Posterior cingulate gyrus (tissue), 11 donors: ENCODE data around the gene SPATA31E1.

ENCODE experiments used
- DNase-seq, 10 donors: peaks; one replicate each; pipeline versions ENCODE4 v3.0.0 to v3.0.0-alpha.2; 2020 to 2021; ENCODE audit warnings: mixed read lengths in 3 of 10
- intact Hi-C: fragments of 100-400 bp; cut with DNase I; formaldehyde crosslinking; loops from one replicate; pipeline ENCODE4 v1.15.1; 2023

Gene SPATA31E1

DNA sequence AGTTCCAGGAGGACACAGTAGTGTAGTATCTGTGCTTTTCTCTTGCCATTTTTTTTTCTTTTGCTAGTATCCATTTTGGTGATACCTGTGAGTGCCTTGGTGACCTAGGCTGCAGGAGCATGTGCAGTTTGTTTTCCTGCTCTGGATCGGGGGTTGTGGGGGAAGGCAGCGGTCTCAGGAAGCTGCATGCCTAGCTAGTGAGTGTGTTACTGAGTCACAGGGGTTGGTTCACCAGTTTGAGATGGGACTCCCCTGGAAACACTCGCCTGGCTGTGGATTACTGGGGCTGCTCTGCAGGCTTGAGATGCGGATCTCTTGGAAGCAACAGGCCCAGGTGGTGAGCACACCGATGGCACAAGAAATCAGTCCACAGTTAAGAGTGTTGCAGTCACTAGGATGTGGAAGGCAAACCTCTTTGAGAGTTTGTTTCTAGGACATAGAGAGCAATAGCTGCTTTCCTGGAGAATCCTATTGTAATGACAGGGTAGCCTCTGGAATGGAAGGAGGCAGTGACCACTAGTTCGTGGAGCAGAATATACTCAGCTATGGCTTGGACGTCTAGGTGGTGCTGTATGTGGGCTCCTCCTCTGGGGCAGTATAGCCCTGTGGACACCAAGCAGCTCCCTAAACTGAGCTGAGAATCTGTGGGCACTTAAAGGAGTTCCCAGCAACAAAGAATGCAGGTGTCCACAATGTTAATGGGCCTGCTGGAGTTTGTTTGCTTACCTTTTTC, 20.0 kb upstream of the SPATA31E1 start:
- intact Hi-C loops, result no loop called here
- no peak for DNase-seq

DNA sequence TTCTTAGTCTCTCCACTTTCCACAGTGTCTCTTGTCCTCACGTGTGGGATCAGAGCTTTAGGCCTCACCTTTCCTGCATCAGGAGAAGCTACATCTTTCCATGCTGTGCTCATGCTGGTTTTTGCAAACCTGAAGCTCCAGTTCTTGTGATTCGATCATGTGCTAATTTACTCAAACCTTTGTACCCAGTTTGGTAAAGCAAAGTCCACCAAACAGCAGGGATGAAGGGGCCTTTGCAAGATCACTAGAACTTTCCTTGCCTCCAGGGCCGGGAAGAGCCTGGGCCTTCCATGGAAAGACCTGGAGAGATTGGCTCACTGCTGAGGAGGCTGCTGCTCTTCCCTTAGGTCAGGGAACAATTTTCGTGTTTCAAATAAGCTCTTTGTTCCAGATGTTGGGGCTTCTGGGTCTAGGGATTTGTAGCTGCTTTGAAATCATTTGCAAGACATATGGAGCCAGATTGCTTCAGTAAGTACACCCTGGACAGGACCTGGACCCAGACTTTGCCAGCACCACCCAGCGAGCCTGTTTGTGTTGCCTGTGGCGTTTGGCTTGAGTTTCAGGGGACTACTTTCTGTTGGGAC, 18.7 kb upstream of the SPATA31E1 start:
- intact Hi-C loops, result no loop called here
- peak in 1 of 10 donors; percentile 18 for DNase-seq

DNA sequence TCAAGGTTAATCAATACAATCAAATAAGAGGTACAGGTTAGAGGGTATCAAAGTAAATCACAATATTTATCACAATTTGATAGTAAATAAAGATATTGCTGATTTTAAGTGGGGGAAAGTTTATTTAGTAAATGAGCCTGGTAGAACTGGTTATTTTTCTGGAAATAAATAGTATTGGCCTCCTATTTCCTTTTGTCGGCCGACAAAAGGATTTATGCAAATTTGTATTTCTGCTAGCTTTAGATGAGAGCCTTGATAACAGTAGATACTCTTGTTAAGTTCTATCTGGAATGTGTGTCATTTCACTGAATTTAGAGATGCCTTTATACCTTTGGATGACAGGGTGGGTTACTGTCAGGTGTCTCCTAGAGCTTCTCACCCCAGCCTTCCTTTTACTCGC, 17.8 kb upstream of the SPATA31E1 start:
- intact Hi-C loops, result no loop called here

DNA sequence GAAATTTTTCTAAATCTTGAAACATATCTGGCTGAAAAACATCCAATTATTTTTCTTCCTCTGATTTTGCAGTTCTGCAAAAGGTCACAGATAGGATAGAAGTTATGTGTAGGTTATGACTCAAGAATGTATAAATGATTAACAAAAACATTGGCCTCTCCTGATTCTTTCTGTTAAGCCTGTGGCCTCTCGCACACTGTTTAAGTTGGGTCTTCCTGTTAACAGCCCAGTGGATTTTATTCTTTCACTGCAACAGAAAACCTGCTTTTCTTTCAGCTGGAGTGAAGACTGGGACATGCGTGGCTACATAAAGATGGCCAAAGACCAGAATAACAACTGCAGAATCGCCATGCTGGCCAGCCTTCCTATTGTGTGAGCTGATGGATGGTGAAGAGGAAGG, 17.1 kb upstream of the SPATA31E1 start:
- DNase-seq, result peak in 1 of 10 donors; percentile 28
- intact Hi-C loops, result no loop called here

More for the DNA sequence above, 17.8 kb upstream of the SPATA31E1 start:
- DNase-seq, result no peak

DNA sequence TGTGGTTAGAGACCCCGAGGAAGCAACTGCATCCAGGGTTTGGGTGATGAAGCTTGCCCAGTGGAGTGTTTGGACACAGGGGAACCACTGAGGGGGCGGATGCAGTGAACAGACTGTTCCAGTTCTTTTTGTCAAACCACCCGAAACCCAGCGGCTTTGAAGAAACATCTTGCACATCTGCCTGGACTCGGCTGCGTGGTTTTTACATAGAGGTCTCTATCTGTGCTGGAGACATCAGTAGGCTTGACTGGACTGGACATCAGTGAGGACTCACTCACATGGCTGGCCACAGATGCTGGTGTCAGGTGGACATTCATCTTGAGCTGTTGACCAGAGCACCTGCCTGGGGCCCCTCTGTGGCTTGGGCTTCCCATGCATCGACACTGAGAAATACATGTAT, 15.3 kb upstream of the SPATA31E1 start:
- intact Hi-C loops, result no loop called here
- no peak for DNase-seq

DNA sequence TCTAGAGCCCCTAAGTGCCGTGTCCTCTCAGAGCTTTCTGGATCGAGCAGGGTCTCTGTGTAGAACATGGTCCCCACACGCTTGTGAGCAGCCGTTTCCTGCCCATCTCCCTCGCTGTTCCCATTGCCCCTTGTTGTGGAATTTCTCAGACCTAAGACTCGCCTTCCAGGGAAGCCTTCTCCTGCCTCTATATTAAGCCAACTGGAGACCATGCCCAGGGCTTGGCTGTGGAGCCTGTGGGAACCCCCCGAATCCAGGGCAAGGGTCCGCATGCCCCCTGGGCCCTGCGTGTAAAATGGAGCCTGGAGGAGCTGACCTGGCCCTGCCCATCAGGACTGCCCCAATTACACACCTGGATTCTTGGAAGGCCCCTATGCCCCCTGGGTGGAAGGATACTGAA, 14.5 kb upstream of the SPATA31E1 start:
- intact Hi-C loops, result no loop called here
- no peak for DNase-seq

DNA sequence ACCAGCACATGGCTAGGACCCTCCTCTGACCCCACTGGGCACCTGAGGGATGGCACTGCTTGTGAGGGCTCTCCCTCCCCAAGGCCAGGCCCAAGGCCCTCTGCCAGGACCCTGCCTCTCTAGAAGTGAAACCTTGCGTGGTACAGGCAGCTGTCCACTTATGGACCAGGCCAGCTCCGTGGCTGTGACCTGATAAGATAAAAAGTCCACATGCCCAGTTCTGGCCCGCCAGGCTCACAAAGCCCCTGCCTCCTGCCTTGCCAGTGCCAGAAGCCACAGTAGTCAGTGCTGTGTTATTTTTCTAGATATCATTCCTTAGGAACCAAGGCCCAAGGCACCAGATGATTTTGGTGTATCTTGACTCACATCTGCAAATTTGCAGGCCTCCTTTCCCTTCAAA, 14.0 kb upstream of the SPATA31E1 start:
- intact Hi-C loops, result no loop called here
- DNase-seq, result peak in 1 of 10 donors; percentile 57

DNA sequence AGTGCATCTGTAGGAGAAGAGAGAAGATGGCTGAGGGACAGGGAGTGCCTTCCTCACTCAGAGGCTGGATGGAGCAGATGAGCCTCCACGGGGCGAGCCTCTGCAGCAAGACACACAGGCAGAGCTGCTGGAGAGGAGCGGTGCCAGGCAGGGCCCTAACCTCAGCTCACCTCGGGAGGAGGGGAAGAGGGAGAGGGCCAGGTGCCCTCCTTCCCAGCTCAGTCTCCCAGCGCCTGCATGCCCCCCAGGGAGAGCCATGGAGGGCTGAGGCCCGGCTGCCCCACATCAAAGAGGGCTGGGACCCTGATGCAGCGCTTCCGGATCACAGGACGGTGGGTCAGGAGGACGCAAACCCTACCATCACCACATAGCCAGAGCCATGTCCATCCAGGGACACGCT, 13.6 kb upstream of the SPATA31E1 start:
- intact Hi-C loops, result no loop called here
- DNase-seq, result peak in 1 of 10 donors; percentile 28

DNA sequence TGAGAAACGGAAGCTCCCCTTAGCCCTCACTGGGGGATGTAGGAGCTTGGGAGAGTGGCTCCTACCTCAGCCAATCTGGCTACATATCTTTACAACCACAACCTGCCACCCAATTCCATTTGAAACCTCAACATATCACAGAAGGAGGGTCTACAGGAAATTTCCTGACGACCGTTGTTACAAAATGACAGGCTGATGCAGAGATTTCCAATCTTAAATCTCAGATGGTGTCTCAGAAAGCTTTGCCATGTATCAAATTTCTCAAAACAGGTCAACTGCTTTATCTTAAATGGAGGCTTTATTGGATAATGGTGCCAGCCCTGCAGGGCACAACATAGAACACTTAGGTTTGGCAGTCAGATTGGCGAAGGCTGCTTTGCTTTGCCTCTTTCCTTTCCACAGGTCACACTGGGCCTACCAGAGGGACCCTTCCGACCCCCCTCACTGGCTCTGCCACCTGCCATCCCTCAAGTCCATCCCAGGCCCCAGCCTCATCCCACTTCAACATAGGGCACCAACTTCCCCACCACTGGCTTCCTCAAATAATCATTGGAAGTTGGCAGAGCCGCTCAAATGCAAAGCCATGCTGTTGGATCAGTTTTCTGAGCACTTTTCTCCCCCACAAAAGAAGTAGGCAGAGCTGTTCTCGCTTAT, 11.1 kb upstream of the SPATA31E1 start:
- DNase-seq, result peak in 2 of 10 donors; percentile 5 to 32
- intact Hi-C loops, result no loop called here

DNA sequence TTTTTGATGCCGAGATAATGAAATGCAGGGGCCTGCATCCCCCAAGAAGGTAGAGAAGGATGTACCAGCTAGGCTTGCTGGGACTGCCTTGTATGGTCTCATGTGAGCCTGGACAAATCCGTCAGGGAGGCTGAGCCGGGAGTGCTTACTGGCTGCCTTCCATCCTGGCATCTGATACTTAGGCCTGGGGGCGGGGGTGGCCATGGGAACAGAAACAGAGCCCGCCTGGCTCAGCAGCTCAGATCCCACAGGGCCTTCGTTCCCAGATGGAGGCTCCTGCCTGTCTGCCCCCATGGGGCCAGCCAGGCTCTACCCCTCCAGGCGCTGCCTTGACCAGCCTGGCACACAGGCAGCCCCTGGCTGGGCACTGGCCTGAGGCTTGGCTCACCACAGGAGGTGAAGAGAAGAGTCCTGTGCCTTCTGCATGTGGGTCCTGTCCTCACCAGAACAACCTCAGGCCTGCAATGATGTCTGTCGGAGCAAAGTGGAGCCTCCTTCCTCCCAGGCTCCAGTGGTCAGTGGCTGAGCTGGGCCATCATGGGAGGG, 10.5 kb upstream of the SPATA31E1 start:
- peak in 8 of 10 donors; percentile 33 to 92 (median 68) for DNase-seq
- intact Hi-C loops, result no loop called here

DNA sequence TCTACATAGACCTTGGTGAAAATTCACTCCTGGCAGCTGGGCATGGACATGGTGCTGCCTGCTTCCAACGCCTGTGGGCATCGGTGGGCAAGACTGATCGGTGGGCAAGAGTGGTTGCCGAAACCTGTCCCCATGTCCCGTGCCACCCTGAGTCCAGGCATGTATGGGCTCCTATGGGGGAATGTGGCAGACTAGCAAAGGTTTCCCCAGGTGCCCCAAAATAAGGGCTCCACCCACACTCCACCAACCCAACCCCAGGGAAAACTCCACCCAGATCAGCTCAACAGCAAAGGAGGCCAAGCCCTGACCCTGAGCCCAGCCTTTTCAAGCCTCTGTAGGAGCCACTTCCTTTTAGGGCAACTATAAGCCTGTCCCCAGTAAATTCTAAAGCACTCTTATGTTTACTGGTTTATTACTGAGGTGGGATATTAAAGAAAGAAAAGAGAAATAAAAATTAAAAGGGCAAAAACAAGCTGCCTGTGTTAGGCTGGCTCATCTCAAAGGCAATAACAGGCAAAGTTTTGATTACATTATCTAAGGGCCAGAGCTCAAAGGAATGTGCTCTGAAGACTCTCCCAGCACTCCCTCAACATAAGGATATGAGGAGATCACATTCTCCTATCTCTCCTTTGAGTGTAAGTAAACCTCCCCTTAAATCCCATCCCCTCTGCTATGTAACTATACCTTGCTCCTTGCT, 8.9 kb upstream of the SPATA31E1 start:
- intact Hi-C loops, result no loop called here
- DNase-seq, result peak in 3 of 10 donors; percentile 4 to 50 (median 8)

DNA sequence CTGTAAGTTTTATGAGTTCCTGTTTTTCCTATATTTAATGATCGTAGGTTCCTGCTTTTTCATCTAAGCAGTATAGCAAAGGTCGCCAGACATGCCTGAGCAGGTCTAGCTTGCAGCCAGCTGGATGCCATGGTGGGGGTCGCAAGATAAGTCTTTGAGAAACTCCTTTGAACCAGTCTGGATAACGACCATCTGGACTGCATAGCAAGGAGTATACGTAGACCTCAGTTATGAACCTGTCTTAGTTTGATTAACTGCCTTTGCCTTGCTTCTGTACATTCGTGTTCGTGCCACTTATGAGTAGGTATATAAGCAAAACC, 8.4 kb upstream of the SPATA31E1 start:
- DNase-seq, result no peak
- intact Hi-C loops, result no loop called here

DNA sequence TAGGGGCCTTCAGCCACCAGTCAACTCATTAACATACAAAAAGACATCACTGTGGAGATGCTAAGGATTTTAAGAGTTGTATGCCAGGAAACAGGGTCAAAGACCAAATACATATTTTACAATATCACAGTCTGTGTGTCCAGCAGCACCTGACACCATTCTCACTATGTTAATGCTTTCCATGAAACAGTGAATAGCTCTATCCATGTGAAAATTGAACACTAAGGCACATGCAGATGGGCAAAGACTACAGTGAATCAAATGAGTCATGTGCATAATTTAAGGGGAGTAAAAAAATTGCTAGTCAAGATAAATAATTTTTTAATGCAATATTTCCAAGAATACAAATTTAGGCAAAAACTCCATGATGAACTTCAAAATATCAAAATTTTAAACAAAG, 7.6 kb upstream of the SPATA31E1 start:
- intact Hi-C loops, result no loop called here
- DNase-seq, result no peak

DNA sequence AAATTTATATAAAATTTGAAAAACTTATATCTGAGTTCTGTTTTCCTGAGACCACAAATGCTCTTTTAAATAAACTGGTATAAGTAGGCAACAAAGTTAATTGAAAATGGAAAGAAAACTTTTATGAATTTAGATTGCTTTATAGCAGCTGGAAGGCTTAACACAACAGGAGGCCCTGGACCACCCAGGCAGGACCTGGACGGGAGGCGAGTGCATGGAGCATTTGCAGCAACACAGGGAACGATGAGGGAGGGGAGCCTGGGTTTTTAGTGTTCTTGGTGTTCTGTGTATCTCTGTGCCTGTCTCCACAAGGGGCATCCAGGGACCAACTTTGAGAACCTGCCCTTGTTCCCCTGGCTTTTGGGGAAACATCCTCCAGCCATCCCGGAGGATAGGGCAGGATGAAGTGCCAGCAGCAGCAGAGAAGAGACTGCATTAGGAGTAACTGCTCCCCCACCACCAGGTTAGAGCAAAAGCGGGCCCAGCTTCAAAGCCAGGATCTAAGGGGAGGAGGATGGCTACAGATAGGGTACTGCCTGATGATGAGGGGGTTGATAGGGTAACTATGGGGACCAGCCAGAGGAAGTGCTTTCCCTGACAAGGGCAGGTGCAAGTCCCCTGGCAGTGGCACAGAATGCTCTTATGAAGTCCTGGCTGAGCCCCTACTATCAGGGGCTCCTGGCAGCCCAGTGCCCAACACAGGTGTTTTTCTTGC, 6.7 kb upstream of the SPATA31E1 start:
- DNase-seq, result peak in 4 of 10 donors; percentile 3 to 52 (median 24)
- intact Hi-C loops, result no loop called here

DNA sequence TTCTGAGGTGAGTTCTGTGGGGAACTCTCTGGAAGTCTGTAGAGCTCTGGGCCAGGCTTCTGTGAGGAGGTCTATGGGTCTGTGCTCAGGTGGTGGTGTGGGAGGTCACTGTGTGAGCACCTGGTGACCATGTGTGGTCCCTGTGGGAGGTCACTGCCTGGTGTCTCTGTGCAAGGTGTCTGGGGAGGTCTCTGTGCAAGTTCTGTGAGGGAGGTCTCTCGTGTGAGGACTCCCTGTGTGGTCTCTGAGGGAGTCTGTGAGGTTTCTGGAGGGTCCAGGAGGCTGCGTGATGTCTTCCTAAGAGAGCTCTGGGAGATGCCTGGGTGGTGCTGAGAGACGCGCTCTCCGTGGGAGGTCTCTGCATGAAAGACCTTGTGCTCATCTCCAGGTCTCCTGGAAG, 6.0 kb upstream of the SPATA31E1 start:
- intact Hi-C loops, result no loop called here
- DNase-seq, result peak in 1 of 10 donors; percentile 38

DNA sequence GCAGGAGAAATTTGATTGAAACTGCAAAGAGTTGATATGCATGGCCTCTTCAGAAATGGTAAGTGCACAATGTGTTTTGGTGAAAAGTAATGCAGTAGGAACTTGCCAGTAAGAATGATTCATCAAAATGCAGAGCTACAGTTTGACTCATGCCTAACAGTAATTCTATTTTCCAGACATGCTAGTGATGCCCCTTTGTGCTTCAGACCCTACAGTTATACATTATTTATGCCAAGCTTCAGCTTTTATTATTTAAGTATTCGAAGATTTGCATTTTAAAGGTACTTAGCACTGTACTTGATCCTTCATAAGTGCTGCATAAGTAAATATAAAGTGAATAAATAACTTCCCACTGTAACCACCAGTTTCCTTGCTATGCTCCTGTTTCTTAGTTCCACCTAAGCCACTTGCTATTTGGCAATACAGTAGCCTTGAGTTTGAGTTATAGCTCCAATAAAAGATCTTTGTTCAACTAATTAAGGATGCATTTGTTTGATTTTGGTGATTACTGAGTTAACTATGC, 3.6 kb upstream of the SPATA31E1 start:
- DNase-seq, result no peak
- intact Hi-C loops, result no loop called here

DNA sequence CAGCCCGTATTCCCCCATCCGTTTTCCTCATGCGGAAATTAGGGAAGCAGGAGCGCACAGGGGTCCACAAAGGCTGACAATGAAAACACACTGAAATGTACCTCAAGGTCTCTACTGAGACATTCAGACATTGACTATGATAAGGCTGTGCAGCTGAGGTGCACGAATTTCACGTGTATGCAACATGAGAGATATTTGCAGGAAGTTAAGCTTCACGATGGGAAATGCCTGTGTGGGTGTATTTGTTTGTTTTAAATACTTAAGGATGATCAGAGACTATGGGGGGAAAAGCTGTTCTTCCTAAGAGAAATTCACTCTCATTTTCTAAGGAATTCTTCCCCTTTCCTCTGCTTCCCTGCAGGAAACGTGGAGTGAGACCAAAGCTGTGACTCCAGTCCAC, 2.6 kb upstream of the SPATA31E1 start:
- intact Hi-C loops, result no loop called here
- no peak for DNase-seq

DNA sequence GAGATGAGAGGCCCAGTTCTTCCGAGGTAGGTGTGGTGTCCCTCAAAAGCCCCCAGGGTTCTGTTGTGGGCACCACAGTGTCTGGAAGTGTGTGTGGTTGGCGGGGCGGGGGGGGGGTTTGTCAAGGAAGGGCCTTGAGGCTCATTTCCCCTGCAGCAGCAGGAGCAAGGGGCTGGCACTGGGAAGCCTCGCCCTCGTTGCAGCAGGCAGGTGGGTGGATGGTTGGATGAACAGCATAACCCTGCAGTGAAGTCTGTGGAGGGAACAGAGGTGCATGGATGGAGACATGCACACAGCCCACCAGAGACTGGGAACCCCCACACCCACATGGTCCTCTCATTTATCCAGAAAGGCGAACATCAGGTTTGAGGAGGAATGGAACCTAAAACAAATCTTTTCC, 2.0 kb upstream of the SPATA31E1 start:
- DNase-seq, result peak in 1 of 10 donors; percentile 16
- intact Hi-C loops, result no loop called here

DNA sequence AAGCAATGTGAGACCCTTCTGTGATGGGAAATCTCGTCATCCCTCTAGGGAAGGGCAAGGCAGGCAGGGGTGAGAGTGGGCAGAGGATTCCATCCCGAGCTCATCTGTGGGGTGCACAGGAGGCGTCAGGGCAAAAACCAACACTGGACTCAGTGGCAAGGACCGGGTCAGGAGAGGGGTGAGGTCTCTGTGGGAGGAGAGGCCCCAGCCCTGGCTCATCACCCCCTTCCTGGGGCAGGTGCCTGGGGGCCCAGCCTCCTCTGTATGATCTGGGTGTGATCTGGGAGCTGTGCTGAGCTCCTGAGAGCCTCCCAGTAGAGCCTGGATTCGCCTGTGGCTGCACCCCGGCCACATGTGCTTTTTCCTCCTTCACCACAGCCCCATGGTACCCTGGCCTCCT, 597 bp downstream of the SPATA31E1 start:
- DNase-seq, result peak in 3 of 10 donors; percentile 2 to 71 (median 53)
- intact Hi-C loops, result no loop called here

DNA sequence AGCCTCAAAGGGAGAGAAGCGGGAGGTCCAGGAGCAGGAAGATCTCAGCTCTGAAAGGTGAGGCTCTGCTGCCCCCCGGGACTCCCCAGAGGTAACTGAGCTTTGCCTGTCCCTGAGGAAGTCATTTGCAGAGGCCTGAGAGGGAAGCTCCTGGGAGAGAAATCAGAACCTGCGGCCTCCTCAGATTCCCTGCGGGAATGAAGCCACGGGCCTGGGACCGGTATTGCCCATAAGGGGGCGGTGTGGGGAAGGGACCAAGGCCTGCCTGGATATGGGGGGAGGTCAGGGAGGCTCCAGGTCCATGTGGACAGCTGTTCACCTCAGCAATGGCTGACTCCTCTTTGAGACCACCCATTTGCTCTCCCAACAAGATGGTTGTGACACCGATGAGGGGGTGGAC, 1.3 kb downstream of the SPATA31E1 start:
- intact Hi-C loops, result no loop called here
- DNase-seq, result peak in 4 of 10 donors; percentile 8 to 75 (median 40)
